Left lung (tissue), 10 donors: Measurements from ENCODE around the gene SERINC3. TPM values are rescaled to one million over a fixed set of nuclear protein-coding genes. Genes with fewer than 3 reads are reported as not detected.

ENCODE experiments used
- ATAC-seq: fragments of 200-7000 bp; cut with Tn5 transposase; one replicate; pipeline ENCODE4 v1.9.1; 2020; ENCODE audit warnings: moderate library complexity
- DNase-seq, 4 donors: peaks; one replicate each; pipeline ENCODE4 v3.0.0-alpha.2; 2013 to 2020
- H3K27ac ChIP-seq, 2 donors: fragments of 200-600 bp; sonication (generic) in 1 of 2; one replicate each; pipeline versions ENCODE4 v1.5.0 to v1.8.0; 2020 to 2021
- H3K27me3 ChIP-seq, 2 donors: fragments of 200-600 bp; sonication (generic) in 1 of 2; one replicate each; pipeline versions ENCODE4 v1.5.0 to v1.8.0; 2020 to 2021
- H3K36me3 ChIP-seq, 2 donors: fragments of 200-600 bp; sonication (generic) in 1 of 2; one replicate each; pipeline versions ENCODE4 v1.5.0 to v1.8.0; 2020 to 2021
- H3K4me1 ChIP-seq, 2 donors: fragments of 200-600 bp; one replicate each; pipeline ENCODE4 v1.8.0; 2021
- H3K4me3 ChIP-seq, 2 donors: fragments of 200-600 bp; sonication (generic) in 1 of 2; one replicate each; pipeline versions ENCODE4 v1.5.0 to v1.8.0; 2020 to 2021; ENCODE audit warnings: mild to moderate bottlenecking in 1 of 2
- H3K9me3 ChIP-seq, 2 donors: fragments of 200-600 bp; sonication (generic) in 1 of 2; one replicate each; pipeline versions ENCODE4 v1.5.0 to v1.8.0; 2020 to 2021
- CTCF ChIP-seq, 2 donors: fragments of 200-600 bp; sonication (generic) in 1 of 2; IDR thresholded peaks; one replicate each; pipeline versions ENCODE4 v1.5.0 to v1.8.0; 2021; ENCODE audit warnings: antibody characterized with exemption in 2 of 2
- intact Hi-C, 2 donors: fragments of 100-400 bp; cut with DNase I; formaldehyde crosslinking; loops; one replicate each; pipeline versions ENCODE4 v1.11.2 to v1.14.2; 2022
- polyA plus RNA-seq, 6 donors: library from polyadenylated mRNA; unstranded; fragments of 120-200 nt; gene quantifications; one replicate each; pipeline ENCODE4 v1.2.1, GENCODE V29; 2013; ENCODE audit not compliant: insufficient read length in 6 of 6
- total RNA-seq, 2 donors: library from RNA; stranded (reverse); fragmentation: NEBNext Ultra II Directional; extraction: Animal tissue kit (Norgen Biotek cat#: 25700); gene quantifications; one replicate each; pipeline ENCODE4 v1.2.1, GENCODE V29; 2021
- donor health status: DM: no; HTN: yes; CAD: no.
- donor health status: DM: no; HTN: no; CAD: no.

Gene SERINC3
- total and polyA plus RNA-seq, 8 donors, result 68.3 to 123 (median 72.5) TPM

GRCh38 chr20:44509762-44510161 is 12.1 kb downstream of the SERINC3 start:
- peaks cover 0 to 8% of the 10 kb centered on the region in 2 donors for H3K4me1 ChIP-seq
- ATAC-seq, result no peak
- no peaks in the 10 kb centered on the region for H3K27me3 ChIP-seq
- no peak for DNase-seq
- TF ChIP-seq CTCF (IDR thresholded peaks at IDR 0.05), result no peak
- no peaks in the 10 kb centered on the region for H3K9me3 ChIP-seq
- H3K36me3 ChIP-seq, result peaks cover 0 to 91% of the 10 kb centered on the region in 2 donors
- no peak overlapping the region for H3K27ac ChIP-seq
- intact Hi-C loops, result no loop called here
- no peak overlapping the region for H3K4me3 ChIP-seq

GRCh38 chr20:44504402-44505307 is 17.2 kb downstream of the SERINC3 start:
- Histone ChIP-seq H3K4me3 (no peak overlapping the region), H3K9me3 (no peaks in the 10 kb centered on the region), H3K27ac (no peak overlapping the region), H3K4me1 (no peaks in the 10 kb centered on the region), H3K36me3 (peaks cover 0 to 100% of the 10 kb centered on the region in 2 donors), H3K27me3 (no peaks in the 10 kb centered on the region)
- ATAC-seq (no peak), DNase-seq (no peak)
- TF ChIP-seq CTCF (IDR thresholded peaks at IDR 0.05), result no peak
- intact Hi-C loops, result no loop called here

- Histone ChIP-seq H3K36me3 (peaks cover 0 to 100% of the 10 kb centered on the region in 2 donors), H3K9me3 (no peaks in the 10 kb centered on the region), H3K4me1 (no peaks in the 10 kb centered on the region), H3K4me3 (no peak overlapping the region), H3K27ac (no peak overlapping the region), H3K27me3 (no peaks in the 10 kb centered on the region)
- intact Hi-C loops, result no loop called here
- no peak for TF ChIP-seq CTCF (IDR thresholded peaks at IDR 0.05)
- DNase-seq (no peak), ATAC-seq (no peak)
These were observed 18.9 kb downstream of the SERINC3 start for GRCh38 chr20:44502968-44503367.

- H3K27me3 ChIP-seq, result no peaks in the 10 kb centered on the region
- H3K9me3 ChIP-seq, result no peaks in the 10 kb centered on the region
- H3K27ac ChIP-seq, result no peak overlapping the region
- intact Hi-C loops, result no loop called here
- TF ChIP-seq CTCF (IDR thresholded peaks at IDR 0.05), result no peak
- peaks cover 0 to 100% of the 10 kb centered on the region in 2 donors for H3K36me3 ChIP-seq
- H3K4me3 ChIP-seq, result no peak overlapping the region
- ATAC-seq (no peak), DNase-seq (no peak)
- no peaks in the 10 kb centered on the region for H3K4me1 ChIP-seq
These were observed 20.4 kb downstream of the SERINC3 start for GRCh38 chr20:44501448-44501847.

- intact Hi-C loops, result no loop called here
- no peak overlapping the region for H3K27ac ChIP-seq
- H3K4me3 ChIP-seq, result no peak overlapping the region
- peaks cover 0 to 12% of the 10 kb centered on the region in 2 donors for H3K4me1 ChIP-seq
- DNase-seq (no peak), ATAC-seq (no peak)
- H3K9me3 ChIP-seq, result no peaks in the 10 kb centered on the region
- peaks cover 0 to 100% of the 10 kb centered on the region in 2 donors for H3K36me3 ChIP-seq
- no peaks in the 10 kb centered on the region for H3K27me3 ChIP-seq
- no peak for TF ChIP-seq CTCF (IDR thresholded peaks at IDR 0.05)
These were observed 21.6 kb downstream of the SERINC3 start for GRCh38 chr20:44500221-44500620.
